HG03521 (cell line): ENCODE results near the gene VAV2.

Experiments
- ATAC-seq: cut with Tn5 transposase; IDR thresholded peaks from one replicate; pipeline ENCODE4 v1.9.1; 2021; ENCODE audit warnings: mild to moderate bottlenecking, moderate library complexity; ENCODE audit not compliant: unreplicated experiment

The VAV2 gene

GRCh38 chr9:133956520-133957076 lies 35.5 kb downstream of the VAV2 start:
- no peak for ATAC-seq

GRCh38 chr9:133955821-133956411 lies 36.2 kb downstream of the VAV2 start:
- no peak for ATAC-seq

- no peak for ATAC-seq
Observed at GRCh38 chr9:133954862-133955529, 37.1 kb downstream of the VAV2 start.

GRCh38 chr9:133953976-133954709 lies 38.0 kb downstream of the VAV2 start:
- ATAC-seq: no peak

- no peak for ATAC-seq
Observed at GRCh38 chr9:133953621-133953975, 38.5 kb downstream of the VAV2 start.

DNA sequence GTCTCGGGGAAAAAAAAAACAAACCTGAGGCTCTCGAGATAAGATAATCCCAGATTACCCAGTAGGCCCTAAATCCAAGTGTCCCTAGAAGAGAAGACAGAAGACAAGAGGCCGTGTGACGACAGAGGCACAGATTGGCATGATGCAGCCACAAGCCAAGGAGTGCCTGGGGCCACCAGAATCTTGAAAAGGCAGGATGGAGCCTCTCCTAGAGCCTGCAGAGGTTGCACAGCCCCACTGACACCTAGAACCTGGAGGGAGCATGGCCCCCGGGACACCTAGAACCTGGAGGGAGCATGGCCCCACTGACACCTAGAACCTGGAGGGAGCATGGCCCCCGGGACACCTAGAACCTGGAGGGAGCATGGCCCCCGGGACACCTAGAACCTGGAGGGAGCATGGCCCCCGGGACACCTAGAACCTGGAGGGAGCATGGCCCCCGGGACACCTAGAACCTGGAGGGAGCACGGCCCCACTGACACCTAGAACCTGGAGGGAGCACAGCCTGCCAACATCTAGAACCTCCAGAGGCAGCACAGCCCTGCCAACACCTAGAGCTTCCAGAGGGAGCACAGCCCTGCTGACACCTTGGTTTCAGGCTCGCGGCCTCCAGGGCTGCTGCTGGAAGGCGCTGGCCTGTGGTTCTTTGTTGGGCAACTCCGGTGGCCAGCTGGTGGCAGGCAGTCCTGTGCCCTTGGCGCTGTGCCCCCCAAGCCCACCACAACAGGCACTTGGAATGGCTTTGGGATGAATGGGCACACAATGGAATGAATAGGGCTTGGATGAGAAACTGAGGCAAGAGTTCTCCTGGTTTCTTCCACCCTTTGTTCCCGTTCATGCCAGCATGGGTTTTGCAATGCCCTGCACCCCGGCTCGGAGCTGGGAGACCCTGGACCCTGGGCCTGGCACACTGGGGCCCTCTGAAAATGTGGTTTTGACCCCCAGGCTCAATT lies 39.2 kb downstream of the VAV2 start:
- ATAC-seq: no peak

- ATAC-seq: no peak
Observed at GRCh38 chr9:133951265-133951664, 40.9 kb downstream of the VAV2 start.

DNA sequence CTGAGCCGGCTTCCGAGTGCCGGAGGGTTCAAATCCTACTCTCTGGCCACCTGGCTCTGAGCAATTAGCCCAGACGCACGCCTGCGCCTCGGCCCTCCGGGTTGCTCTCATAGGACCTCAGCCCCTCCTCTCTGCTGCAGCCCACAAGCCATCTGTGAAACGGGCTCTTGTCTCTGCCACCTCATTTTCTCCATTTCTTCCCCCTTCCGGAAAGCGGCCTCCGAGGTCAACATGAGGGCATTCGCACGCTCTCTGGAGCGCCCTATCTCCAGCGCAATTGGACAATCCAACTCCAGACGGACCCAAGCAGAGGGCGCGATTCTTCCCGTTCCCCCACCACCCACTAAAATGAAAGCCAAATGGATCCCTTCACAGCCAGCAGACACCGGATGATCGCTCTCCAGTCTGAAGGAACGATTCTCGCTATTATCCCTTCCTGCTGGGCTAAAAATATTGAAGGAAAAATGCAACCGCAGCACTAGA lies 41.5 kb downstream of the VAV2 start:
- ATAC-seq: no peak

- no peak for ATAC-seq
Observed at GRCh38 chr9:133950192-133950591, 41.9 kb downstream of the VAV2 start.

DNA sequence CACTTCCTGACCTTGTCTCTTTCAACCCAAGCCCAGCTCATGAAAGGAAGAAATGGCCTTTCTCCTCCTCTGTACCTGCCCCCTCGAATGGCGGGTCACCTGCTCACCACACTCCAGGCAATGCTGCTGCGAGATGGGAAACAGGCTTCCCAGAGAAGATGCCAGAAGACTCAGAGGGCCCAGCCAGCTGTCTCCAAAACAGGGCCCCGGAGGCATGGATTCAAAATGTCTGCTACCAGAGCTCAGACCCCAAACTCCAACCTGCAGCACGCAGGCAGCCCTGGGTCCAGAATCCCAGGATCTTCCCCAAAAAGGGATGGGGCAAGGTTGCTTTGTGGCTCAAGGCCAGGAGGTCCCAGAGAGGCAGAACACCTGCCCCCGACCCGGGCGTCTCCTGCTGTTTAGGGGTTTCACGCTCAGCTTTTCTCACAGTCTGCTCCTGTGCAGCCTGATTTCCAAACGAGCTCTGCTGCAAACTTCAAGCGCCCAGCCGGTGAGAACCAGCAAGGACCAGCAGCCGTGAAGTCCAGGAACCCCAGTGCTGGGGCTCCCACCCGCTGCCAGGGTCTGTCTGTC lies 42.5 kb downstream of the VAV2 start:
- ATAC-seq: no peak

- ATAC-seq: no peak
Observed at GRCh38 chr9:133948561-133949485, 43.3 kb downstream of the VAV2 start.

GRCh38 chr9:133948131-133948530 lies 44.0 kb downstream of the VAV2 start:
- no peak for ATAC-seq

- no peak for ATAC-seq
Observed at GRCh38 chr9:133946840-133947486, 45.2 kb downstream of the VAV2 start.

DNA sequence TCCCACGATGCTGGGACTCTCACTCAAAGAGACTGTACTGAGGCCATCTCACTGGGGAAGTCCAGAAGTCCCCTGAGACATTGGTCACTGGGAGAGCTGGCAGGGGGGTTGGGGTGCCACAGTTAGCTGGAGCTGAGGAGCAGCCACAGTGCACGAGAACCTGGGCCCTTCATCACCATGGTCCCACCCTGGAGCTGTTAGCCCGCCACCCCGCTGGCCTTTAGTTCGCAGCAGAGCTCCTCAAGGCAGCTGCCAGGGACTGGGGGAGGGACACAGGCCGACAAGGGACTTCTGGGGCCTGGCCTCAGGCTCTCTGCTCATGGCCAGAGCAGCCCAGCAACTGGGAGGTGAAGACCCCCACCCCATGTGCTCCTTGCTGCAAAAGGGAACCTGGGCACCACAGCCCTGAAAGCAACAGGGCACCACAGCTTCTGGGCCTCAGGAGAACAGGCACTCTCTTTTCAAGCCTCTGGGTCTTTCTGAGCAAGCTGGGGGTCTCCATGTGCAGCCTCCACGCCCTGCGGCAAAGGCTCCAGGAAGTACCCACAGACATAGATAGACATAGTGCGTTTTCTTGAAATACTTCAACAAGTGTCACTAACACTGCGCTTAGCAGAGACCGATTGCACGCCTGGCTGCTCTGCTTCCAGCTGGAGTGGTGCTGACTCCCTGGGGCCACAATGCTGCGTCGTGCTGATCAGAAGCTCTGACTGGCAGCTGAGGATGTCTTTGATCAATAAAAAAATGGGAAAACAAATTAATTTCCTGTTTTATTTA lies 46.0 kb downstream of the VAV2 start:
- ATAC-seq: peak; percentile 34

- ATAC-seq: no peak
Observed at GRCh38 chr9:133945314-133945975, 46.7 kb downstream of the VAV2 start.

DNA sequence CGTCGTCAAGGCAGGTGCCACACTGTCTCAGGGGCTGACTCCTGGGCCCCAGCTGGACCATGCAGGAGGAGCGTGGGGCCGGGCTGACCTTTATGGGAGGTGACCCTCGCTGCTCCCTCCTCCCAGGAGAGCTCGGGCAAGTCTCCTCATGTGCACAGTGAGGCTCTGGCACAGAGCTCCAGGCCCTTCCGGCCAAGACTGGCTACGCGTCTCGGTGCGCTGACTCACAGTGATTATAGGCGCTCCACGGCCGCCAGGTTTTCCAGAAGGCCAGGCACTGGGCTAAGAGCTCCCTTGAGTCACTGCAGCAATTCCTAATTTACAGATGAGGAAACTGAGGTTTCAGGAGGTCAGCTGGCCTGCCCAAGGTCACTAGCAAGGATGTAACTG lies 47.4 kb downstream of the VAV2 start:
- ATAC-seq: no peak
